Hematopoietic multipotent progenitor cell treated with erythropoietin and hydrocortisone succinate and interleukin-3 and kit ligand, for 4 days (in vitro differentiated cells): ENCODE data around the gene AK9.

ENCODE experiments used
- DNase-seq: peaks from one replicate; pipeline ENCODE4 v3.0.0-alpha.2; 2015

AK9 gene

DNA sequence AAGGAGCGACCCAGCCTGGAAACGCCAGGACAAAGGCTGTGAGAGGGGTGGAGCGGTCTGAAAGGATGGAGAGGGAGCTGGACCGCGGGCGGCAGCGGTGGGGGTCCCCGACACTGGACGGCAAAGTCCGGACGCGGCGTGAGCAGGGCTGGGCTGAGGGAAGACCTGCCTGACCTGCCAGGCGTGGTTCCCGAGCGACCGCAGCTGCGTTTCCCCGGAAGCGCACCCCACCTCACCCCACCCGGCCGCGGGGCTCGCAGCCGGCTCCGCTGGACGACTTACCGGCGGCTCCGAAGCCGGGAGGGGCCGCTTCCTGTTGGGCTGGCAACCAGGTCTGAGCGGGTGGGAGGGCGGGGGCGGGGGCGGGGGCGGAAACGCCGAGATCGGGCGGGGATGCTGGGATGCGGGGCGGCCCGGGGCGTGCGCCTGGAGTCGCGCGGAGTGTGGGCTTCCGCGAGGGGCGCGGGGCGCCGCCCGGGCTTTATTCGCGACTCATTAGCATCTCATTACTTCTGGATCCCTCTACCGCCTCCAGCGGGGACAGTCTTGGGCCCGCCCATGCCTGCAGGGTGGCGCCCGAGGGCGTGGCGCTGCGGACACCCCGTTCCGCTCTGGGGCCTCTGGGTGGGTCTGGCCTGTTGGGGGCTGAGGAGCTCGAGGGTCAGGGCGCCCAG is 235.4 kb downstream of the AK9 start, which contains the start of gene MICAL1:
Gene MICAL1 (minus strand): TSS at position 336 of the 674 bp plus-strand sequence. CDS start 1,576 bp downstream, outside the sequence.
- peak; percentile 91 for DNase-seq

DNA sequence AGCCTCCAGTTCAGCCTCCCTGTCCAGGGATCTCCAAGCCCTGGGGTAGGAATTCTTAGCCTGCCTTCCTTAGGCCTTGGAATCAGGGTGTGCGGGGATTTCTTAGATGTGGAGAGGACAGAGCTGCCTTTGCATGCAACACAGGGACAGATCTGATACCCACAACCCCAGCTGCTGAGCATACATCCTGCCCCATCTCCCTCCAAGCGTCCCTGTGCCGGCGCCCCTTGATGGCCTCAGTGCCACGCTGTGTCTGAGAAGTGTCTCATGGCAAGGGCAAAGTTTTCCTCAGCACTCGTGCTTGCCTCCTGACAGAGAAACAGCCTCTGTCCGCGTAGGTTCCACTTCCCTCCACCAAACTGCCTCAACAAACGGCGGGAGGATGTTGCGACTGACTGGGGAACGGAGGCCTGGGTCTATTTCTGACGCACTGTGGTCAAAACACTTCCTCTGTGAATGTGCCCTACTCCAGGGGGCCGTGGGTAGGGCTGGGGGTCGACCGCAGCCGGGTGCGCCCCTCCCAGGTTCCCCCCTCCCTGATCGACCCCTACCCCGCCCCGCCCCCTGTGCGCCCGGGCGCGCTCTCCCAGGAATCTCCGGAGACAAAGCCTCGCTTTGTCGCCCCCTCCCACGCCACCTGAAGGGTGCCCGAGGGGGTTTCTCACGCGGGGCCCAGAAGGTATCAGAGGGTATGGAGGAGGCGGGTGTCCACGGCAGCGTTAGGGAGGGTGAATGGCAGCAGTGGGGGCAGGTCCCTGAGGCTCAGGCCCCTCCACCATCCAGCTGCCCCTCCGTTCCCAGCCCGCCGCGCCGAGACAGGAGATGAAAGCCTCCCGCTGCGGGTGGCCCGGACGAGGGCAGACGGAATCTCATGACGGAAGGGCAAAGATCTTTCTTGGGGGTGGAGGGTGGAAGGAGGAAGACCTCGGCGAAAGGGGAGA is 236.2 kb downstream of the AK9 start:
- DNase-seq, result peak; percentile 80

DNA sequence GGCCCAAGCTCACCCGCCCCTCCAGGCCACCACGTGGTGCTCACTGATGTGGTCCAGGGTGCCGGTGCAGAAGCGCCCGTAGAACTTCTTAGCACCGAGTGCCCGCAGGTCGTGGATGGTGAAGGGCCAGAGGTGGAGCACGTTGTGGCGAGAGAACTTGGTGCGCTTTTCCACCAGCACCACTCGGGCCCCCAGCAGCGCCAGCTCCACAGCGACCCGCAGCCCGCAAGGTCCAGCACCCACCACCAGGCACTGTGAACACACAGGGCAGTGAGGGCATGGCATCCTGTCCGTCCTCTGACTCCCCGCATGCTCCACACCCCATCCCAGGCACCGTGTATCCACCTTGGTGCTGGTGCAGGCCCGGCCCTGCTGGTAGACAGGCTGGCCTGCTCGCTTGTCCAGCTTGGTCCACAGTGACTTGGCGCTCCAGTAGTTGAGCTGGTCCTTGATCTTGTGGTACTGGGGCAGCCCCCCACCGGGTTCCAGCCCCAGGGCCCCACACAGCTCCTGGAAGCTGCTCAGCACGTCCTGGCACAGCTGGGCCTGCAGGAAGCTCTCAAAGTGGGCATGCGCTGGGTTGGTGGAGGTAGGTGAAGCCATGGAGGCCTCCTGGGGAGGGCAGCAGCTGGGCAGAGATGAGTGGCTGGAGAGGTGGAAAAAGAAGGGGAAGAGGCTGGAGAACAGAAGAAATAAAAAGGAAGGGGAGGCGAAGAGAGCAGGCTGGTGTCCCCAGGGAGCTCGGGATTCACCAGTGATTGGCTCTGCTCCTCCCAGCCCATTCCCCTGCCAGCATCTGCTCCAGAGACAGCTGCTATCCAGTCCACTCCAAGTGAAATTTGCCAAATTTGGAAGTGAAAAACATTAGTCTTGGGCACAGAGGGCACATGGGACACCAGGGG is 237.2 kb downstream of the AK9 start:
- no peak for DNase-seq

DNA sequence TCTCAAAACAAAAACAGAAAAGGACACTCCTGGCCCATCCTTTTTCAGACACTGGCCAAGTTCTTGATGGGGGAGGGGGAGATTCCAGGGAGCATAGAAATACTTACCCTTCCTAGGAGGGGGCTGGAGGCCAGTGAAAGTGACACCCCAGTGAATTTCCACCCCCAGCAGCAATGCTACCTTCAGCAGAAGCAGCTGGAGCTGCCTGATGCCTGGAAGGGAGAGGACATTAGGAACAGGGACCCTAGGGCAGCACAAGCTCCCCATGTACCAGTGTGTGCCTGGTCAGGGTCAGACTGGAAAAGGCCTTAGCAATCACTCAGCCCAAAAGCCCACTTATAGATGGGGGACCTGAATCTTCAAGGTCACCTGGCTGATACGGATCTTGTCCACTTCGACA is 237.8 kb downstream of the AK9 start:
- DNase-seq, result no peak

DNA sequence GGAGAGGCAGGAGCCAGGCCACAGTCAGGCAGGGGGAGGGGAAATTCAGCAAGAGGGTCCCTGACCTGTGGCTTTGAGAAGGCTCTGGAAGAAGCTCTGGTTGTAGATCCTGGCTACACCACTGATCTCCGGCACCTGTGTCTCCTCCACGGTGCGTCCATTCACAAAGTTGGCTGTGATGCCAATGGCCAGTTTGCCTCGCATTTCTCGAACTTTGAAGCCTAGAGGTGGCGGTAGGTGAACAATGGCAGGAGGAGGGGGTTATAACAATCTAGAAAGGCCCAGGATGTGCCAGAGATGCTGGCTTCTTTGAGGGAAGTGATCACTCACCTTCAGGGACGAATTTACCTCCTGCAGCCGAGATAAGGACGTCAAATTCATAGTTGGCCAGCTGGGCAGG is 238.8 kb downstream of the AK9 start:
- DNase-seq, result no peak

DNA sequence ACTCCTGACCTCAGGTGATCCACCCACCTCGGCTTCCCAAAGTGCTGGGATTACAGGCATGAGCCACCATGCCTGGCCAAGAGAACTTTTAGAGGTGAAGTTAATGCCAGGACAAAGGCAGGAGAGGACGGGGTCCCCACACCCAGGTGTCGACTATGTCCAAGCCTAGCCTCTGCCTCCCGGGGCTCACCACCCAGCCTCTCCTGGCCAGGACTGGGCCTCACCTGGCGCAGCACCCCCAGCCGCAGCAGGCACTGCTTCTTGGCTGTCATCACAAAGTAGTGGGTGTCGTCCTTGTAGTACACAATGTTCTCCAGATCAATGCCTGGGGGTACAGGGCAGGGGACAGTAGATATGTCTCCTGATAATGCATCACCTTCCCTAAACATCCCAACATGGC is 239.6 kb downstream of the AK9 start:
- no peak for DNase-seq

DNA sequence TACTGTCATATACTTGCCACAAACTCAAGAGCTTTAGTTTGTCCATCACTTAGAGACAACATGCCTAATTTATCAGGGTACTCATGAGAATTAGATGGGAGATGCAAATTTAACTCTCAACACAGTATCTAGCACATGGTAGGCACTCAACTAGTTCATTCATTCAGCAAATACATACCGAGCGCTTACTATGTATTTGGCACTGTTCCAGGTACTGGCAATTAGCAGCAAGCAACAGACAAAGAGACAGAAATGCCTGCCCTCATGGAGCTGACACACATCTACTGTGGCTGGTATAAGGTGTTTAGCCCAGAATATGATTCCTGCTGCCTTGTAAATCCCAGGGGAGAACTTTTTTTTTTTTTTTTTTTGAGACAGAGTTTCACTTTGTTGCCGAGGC is 240.2 kb downstream of the AK9 start:
- DNase-seq, result no peak

DNA sequence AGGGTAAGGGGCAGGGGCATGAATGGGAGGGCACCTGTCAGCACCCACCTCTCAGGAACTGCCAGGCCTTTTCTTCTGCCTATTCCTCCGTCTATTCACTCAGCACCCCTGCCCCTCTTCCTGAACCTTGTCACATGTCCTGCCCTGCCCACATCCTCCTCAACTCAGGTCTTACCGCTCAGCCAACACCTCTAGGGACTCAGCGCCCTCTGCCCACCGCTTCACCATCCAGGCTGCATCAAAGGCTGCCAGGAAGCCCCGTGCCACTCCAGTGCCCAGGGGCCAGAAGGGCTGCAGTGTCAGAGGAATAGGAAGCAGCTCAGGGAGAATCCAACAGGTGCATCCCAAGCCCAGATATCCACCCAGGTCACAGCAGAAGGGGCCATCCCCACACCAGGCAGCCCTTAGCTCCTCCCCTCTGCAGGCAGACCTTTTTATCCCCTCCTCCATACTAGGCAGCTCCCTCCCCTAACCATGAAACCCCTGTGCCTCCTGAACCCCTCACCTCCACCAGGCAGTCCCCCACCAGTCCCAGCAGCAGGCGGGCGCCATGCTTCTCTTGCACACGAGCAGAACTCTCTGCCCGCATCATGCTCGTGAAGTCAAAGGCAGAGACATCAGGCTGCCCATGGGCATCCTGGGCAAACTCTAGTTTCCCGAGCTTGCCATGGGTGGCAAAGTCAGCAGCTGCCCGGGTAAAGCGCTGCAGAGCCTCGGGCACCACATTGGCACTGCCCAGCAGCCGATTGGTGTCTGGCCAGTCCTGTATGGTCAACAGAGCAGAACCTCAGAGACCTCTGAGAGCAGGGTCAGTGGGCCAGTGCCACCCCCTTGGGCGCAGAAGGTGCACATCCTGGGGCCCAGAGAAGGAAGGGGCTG is 241.0 kb downstream of the AK9 start:
- DNase-seq, result no peak

DNA sequence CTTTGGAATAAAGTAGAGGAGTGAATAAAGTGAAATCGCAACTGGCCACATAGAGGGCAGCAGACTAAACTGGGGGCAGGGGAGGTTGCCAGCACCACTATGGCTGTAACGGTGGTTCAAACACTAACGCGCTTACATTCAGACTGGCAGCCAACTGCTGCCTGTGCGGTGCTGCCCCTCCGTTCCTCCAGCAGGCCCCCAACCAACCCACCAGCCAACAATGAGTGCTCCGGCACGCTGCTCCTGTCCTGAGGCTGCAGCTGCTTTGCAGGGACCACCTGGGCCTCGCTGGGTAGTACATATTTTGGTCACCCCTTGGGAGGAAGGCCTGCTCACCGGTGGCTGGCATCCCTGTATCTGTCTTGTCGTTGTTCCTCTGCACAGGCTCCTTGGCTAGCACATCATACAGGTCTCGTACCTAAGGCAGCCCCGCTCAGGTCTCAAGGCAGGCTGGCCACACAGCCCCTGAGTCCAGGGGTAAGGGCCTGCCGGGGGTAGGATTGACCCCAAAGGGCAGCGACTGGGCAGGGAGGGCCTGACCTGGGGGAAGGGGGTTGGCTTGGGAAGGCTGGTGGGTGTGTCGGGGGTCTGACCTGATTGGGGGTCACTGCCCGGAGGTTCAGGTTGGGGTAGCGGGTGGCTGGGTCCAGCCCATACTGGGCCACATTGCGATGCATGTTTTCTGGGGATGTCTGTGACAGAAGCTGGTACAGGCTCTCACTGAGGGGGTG is 241.8 kb downstream of the AK9 start:
- DNase-seq, result no peak

DNA sequence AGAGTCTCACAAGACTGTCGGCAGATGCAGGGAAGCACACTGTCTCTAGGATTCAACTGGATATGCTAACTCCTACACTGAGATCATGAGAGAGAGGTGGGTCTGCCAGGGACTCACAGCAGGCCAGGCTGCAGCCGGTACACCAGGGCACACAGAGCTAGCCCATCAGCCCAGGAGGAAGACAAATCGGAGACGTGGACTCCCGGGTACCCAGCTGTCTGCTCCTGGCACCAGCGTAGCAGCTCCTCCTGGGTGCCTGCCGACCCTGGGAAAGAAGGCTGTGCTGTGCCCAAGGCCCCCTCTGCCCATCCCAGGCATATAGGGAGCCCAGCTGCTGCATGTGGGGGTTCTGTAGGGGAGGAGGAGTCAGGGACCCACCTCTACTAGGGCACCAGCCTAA is 242.4 kb downstream of the AK9 start:
- DNase-seq, result no peak

DNA sequence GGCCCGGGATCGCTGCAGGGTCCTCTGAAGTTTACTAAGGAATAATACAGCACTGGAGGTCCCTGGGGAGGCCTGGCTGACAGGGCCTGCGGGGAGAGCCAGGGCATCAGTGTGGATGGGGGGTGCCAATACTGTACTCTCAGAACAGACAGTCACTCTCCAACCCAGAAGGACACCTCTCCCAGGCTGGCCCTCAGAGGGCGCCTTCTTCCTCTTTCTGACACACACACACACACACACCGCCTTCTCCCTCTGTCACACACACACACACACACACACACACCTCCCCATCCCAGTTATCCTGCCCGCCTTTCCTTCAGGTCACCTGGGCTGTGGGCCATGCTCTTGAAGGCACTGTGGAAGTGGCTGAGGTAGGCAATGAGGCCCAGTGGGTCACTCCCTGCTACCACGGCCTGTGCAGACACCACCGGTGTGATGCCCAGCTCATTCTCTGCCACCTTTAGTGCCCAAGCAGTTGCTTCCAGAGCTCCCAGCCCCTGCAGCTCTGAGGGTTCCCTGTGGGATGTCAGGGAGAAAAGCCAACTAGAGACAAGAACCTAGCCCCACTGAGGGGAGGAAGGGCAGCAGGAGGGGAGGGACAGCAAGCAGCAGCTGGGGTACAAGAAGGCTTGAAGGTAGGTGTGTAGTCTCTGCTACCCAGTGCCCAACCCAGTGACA is 243.0 kb downstream of the AK9 start:
- DNase-seq, result peak; percentile 63

DNA sequence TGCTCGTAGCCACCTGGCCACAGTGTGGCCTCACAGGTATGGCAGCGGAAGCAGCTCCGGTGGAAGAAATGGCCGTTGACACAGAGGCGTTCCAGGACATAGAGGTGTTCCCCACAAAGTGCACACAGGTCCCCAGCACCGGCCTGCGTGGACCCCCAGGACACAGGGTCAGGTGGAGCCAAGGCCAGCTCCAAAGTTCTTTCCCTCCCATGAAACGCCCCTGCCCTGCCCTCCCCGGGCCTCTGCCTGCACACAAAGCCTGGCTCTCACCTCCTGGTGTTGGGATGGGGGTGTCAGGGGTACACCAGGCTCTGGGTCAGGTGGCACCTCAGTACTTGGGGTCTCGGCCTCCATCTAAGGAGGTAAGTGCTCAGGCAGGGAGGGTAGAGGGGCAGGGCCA is 243.9 kb downstream of the AK9 start:
- DNase-seq, result no peak

DNA sequence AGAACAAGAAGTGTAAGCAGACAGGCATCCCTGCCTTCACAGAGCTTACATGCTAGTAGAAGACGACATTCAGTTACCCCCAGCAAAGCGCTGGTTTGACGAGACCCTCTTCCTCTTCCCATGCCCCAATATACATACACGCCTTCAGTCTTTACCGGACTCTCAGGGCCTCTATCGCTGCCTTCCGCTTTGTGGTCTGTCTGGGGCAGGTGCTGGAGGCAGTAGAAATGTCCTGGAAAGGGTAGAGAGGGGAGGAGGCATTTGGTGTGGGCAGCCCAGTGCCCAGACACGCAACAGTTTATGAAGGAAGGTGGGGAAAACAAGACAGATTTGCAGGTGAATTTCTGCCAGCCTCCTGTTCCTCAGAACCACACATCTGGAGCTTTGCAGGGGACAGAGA is 244.5 kb downstream of the AK9 start:
- no peak for DNase-seq

DNA sequence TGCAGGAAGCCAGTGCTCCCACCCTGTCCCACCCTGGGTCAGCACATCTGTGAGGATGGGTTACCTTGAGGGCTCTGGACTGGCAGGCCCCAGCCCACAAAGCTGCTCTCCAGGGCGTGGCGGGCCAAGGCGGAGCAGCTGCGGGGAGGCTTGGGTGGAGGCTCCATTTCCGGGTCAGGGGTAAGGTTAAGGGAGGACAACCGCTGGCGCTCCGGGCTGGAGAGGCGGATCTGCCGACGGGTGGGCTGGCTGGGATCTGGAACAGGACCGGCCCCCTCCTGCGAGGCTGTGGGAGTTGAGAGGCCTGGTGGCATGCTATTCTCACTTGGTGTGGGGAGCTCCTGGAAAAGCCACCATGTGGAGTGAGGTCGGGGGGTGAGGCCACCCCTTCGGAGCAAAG is 244.9 kb downstream of the AK9 start:
- DNase-seq, result no peak

DNA sequence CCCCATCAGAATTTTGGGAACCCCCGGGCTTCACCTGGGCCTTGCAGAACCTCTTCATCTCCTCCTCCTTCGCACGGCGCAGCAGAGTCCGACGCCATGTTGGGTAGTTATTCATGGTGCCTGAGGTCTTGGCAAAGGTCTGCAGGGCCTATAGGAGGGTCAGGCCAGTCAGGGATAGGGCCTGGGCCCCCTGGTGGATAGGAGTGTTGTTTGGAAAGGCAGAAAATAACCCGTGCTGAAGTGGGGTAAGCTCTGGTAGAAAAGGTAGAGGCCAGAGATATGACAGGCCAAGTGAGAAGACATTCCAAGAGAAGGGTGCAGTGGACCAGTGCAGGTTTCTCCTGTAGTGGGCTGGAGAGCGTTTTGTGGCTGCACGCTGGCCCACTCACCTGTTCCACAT is 245.6 kb downstream of the AK9 start:
- DNase-seq, result peak; percentile 44

DNA sequence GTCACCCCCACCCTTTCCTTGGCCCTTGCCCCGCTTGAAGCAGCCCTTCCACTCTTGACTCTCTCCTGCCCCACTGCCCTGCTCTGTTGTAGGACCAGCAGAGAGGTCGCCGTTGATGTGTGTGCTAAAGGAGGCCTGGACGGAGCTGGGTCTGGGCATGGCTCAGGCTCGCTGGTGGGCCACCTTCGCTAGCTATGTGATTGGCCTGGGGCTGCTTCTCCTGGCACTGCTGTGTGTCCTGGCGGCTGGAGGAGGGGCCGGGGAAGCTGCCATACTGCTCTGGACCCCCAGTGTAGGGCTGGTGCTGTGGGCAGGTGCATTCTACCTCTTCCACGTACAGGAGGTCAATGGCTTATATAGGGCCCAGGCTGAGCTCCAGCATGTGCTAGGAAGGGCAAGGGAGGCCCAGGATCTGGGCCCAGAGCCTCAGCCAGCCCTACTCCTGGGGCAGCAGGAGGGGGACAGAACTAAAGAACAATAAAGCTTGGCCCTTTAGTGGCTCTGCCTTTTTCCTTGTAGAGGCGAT is 247.5 kb downstream of the AK9 start:
- DNase-seq, result no peak
